Head of caudate nucleus (tissue), 42 donors: ENCODE data around the gene PLA1A.
"Not testable (repeated sequence)": the region's sequence is repeated elsewhere in the genome, so short reads cannot be mapped to it uniquely, and the experiment has no call there.

ENCODE experiments used
- DNase-seq, 42 donors: peaks; one replicate each; pipeline versions ENCODE4 v3.0.0 to v3.0.0-alpha.2; 2020 to 2021; ENCODE audit warnings: mixed read lengths in 7 of 42
- intact Hi-C: fragments of 100-400 bp; cut with DNase I; formaldehyde crosslinking; loops from one replicate; pipeline ENCODE4 v1.15.0; 2022

Gene PLA1A, protein sequence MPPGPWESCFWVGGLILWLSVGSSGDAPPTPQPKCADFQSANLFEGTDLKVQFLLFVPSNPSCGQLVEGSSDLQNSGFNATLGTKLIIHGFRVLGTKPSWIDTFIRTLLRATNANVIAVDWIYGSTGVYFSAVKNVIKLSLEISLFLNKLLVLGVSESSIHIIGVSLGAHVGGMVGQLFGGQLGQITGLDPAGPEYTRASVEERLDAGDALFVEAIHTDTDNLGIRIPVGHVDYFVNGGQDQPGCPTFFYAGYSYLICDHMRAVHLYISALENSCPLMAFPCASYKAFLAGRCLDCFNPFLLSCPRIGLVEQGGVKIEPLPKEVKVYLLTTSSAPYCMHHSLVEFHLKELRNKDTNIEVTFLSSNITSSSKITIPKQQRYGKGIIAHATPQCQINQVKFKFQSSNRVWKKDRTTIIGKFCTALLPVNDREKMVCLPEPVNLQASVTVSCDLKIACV

GRCh38 chr3:119597548-119598288, at the start of gene PLA1A:
Gene PLA1A, plus strand, starts transcription at chr3:119597885. Its CDS starts 29 bp downstream, at chr3:119597914.
- no peak for DNase-seq
- intact Hi-C loops = no loop called here

DNA sequence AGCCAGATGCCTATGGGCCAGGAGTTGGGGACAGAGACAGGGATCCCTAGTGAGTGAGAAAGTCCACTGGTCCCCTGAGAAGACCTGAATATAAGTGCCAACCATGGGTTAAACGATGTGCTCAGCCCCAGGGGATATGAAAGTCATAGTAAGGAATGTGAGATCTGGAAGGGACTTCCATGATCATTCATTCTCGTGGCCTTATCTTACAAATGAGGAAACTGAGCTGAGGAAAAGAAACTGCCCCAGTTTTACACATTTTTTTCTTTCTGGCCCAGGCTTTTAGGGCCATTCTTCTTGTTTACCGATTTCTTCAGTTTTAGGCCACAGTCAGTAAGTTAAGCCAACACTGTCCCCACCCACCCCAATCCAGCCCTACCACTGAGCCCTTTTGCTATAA, 49.3 kb upstream of the PLA1A start:
- intact Hi-C loops = no loop called here
- no peak for DNase-seq

- DNase-seq = no peak
- intact Hi-C loops = no loop called here
Measured at GRCh38 chr3:119550192-119550910, 47.3 kb upstream of the PLA1A start.

DNA sequence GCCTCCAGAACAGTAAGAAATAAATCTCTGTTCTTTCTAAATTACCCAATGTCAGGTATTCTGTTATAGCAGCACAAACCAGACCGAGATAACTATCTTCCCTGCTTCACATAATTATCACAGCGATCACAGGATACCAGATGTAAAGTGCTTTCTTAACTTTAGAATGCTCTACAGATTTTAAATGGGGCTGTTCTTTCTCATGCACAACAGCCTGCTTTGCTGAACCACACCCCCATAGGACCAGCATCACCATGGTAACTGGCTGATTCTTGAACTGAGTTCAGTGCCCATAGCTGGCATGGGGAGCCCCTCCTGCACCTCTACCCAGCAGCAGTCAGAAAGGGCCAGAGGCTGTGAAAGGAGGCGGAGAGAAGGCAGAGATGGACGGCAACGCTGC, 46.1 kb upstream of the PLA1A start:
- intact Hi-C loops = no loop called here

GRCh38 chr3:119552928-119553327, 44.8 kb upstream of the PLA1A start:
- DNase-seq, intact Hi-C loops: not testable (repeated sequence)

More for the DNA sequence above, 46.1 kb upstream of the PLA1A start:
- DNase-seq = no peak

- no peak for DNase-seq
Measured at GRCh38 chr3:119553823-119554415, 43.8 kb upstream of the PLA1A start.

GRCh38 chr3:119555309-119555735, 42.4 kb upstream of the PLA1A start:
- peak in 7 of 42 donors; percentile 8 to 45 (median 18) for DNase-seq
- intact Hi-C loops = no loop called here

More at GRCh38 chr3:119553823-119554415, 43.8 kb upstream of the PLA1A start:
- intact Hi-C loops = no loop called here

GRCh38 chr3:119555929-119556328, 41.8 kb upstream of the PLA1A start:
- no peak for DNase-seq
- intact Hi-C loops = no loop called here

DNA sequence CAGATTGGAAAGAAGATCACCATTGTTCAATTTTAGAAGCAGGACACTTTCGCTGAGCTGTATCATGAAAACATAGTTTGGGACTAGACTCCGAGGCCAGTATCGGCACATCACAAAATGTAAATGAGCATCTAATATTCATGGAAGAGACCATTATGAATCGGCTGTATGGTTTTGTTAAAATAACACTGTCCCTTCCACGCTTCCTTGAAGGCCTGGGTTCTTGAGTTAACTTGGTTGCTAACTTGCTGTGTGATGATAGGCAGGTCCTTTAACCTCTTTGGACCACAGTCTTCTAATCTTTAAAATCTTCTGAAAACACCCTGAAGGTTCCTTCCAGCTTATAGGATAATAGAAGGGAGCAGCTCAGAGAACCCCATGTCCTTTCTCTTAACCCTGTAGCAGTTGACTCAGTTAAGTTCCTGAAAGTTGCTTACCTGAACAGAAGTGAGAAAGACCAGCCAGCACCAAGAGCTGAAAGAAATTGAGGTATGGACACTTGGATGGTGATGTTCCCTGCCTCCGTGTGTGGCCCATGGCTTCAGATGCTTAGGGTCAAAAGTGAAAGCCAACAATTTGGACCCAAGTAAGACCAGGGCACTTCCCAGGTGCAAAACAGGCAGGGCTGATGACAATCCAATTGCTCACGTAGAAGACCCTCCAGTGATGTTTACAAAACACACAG, 40.4 kb upstream of the PLA1A start:
- no peak for DNase-seq
- intact Hi-C loops = no loop called here

DNA sequence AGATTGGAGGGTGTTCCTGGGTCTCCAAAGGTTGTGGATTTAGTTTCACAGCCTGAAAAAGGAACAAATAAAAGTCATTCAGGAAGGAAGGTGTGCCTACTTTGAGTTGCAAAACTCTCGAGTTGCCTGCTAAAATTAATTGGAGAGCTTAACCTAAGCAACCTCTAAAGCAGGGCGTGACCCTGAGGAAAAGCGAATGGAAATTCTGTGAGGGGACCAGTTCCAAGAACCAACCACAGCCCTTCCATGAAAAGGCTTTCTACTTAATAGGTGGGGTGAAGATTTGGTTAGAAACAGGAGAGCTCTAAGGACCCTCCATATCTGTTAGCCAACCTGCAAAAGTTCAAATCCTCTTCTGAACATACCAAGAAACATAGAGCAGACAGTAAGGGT, 39.8 kb upstream of the PLA1A start:
- intact Hi-C loops = no loop called here
- no peak for DNase-seq

DNA sequence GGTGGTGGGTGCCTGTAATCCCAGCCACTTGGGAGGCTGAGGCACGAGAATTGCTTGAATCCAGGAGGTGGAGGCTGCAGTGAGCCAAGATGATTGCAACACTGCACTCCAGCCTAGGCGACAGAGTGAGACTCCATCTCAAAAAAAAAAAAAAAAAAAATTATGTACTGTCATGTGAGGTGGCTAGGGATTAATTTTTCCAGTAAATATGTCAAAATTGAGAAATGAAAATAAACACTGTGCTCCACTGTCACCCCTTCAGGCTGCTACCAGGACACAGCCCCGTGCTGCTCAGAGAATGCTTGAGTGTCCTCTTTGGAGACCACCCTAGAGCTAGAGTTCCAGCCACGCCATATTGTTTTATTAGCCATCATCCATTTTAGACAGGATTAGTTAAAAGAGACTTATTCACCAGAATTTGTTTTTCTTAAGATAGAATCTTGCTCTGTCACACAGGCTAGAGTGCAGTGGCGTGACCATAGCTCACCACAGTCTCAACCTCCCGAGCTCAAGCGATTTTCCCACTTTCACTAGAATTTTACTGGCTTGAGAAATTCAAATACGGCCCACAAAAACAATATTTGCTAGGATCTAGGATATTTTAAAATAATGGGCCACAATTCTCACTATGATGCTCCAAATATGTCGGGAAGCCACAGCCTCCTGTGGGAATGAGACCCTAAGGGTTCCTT, 38.9 kb upstream of the PLA1A start:
- intact Hi-C loops = no loop called here
- no peak for DNase-seq

- intact Hi-C loops = no loop called here
- DNase-seq = peak in 30 of 42 donors; percentile 15 to 62 (median 37)
Measured at GRCh38 chr3:119559441-119559963, 38.2 kb upstream of the PLA1A start, which contains the start of gene CD80. Gene CD80, minus strand, starts transcription at chr3:119559614. Its CDS starts 1,886 bp downstream, at chr3:119557728.

DNA sequence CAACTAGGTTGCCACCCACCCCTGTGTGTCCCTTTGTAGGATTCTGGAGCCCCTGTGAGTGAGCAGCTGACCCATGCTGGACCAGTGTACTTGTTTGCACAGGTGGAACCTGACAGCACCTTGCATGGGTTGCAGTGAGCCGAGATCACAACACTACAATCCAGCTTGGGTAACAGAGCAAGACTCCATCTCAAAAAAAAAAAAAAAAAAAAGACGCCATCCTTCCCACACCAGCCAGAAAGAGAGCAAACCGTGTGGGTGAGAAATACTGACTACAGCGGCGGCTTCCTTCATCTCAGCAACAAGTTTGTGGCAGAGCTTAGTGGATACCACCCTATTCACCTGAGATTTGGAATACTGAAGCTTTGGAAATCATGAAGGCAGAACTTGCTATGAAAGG, 37.5 kb upstream of the PLA1A start:
- intact Hi-C loops = no loop called here
- DNase-seq = peak in 2 of 42 donors; percentile 12 to 17

DNA sequence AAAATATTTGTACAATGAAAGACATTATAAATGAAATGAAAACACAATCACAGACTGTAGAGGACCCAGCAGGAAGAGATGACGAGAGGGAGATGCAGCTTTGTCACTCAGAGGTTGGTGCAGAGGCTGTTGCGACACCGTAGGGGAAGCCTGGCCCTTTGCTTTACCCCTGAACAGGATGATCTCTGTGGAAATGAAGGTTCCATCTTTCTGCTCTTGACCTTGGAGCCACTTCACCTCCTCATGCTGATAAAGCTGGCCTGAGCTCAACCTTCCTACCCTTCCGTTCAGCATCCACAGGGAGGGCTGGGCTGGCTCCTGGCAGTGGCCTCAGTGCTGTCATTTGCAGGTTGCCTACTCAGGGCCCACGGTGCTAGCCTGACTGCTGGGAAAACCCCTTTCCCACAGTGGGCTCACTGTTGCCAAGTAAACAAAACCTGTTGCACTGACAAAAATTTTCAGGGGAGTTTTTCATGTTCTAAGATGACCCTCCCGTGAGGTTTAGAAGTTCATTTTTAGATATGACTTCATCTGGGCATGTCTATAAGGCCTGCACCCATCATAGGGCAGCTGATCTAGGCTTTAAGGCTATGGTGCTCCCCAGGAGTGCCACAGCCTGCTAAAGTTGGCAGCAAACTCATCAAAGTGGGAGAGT, 35.3 kb upstream of the PLA1A start:
- DNase-seq = no peak
- intact Hi-C loops = no loop called here

- intact Hi-C loops, DNase-seq: not testable (repeated sequence)
Measured at GRCh38 chr3:119563334-119563733, 34.4 kb upstream of the PLA1A start.

- DNase-seq = no peak
- intact Hi-C loops = no loop called here
Measured at GRCh38 chr3:119569156-119569555, 28.5 kb upstream of the PLA1A start.

DNA sequence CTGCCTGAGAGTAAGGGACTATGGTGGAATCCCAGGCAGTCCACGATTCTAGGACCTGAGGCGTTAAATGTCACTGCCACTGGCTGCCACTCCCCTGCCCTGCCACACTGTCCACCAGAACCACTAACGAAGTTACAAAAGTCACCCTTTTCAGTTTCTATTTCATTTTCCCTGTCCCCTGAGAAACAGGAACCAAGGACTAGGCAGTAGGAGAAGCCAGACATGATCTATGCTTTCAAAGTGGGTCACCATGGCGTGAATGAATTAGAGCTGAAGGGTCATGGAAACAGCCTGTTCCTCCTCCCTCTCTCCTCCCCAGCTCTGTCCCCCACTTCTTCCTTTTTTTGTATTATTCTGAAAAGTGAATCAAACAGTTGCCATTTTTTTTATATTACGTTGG, 27.5 kb upstream of the PLA1A start:
- peak in 2 of 42 donors; percentile 6 to 7 for DNase-seq
- intact Hi-C loops = no loop called here
